ENCODE results near the gene PNRC2.

The PNRC2 gene, protein sequence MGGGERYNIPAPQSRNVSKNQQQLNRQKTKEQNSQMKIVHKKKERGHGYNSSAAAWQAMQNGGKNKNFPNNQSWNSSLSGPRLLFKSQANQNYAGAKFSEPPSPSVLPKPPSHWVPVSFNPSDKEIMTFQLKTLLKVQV

DNA sequence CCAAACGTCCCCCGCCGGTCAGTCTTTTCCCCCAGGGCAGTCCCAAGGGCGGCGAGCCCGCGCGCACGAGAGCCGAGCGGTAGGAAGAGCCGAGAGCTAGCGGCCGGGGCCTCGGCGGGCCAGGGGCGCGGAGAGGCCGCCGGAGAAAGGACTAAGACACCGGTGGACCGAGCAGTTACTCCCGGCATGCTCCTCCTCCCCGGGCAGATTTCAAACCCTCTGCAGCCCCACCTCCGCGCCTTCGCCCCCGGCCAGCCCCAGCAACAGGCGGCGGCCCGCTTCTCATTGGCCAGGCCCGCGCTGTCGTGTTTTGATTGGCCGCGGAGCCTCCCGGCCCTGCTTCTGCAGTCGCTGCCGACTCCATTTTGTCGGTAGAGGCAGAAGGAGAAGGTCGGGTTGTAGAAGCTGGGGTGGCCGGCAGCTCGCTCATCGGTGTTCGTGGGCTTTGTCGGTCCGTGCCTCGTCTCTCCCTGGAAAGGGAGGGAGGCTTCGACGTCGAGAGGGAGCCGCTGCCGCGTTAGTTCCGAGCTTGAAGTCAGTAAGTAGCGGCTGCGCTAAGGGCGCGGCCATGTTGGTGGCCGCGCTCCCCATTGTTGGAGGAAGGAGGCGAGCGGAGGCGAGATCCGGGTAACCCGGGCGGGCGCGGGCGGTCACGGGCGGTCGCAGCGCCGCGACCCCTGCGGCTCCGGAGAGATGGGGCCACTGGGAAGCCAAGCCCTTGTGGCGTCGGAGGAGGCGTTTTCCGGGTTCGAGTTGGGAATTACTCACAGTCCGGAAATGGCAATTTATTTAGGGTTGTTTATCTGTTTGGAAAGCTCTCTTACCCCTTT lies at the start of gene PNRC2:
Gene PNRC2, plus strand, starts transcription at position 368 of the 830 bp plus-strand sequence. CDS start 1,630 bp downstream, outside the sequence.
- DNase-seq, result peak; percentile 97

DNA sequence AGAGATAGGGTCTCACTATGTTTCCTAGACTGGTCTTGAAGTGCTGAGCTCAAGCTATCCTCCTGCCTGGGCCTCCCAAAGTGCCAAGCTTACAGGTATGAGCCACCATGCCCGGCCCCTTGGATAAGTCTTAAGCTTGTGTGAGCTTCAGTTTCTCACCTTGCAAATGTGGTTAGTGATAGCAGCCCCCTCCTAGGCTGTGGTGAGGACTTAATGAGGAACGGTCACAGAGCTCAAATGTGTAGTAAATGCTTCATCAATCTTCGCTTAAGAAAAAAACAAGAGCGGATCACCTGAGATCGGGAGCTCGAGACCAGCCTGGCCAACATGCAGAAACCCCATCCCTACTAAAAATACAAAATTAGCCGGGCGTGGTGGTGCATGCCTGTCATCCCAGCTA lies 49.5 kb upstream of the PNRC2 start:
- no peak for DNase-seq

DNA sequence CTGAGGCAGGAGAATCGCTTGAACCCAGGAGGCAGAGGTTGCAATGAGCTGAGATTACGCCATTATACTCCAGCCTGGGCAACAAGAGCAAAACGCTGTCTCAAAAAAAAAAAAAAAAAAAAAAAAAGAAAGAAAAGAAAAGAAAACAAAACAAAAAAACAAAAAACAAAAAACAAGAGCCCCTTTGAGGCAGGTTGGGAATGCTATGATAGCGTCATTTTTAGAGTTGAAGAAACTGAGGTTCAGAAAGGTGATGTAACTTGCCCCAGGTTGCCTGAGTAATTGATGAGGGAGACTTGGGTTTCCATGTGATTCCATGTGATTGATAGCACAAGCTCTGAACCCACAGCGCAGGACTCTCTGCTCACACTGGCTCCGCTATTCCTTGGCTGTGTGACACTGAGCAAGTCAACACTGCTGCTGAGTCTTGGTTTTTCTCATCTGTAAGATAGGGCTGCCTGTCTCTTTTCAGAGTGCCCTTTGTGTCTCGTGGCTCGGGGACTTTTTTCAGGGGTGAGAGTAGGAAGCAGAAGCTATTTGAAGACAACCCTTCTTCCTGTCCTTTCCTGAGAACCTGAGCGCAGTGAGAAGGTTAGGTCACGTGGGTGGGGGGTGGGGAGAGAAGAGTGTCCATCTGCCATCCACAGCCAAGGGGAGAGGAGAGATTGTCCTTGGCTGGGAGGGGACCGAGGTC lies 48.9 kb upstream of the PNRC2 start:
- no peak for DNase-seq

- DNase-seq, result no peak
These were observed 47.7 kb upstream of the PNRC2 start for GRCh38 chr1:23911921-23912320.

GRCh38 chr1:23913212-23913880 lies 46.3 kb upstream of the PNRC2 start, which contains the start of gene CNR2:
CNR2 (minus strand) TSS chr1:23913362; CDS start chr1:23875617, 37,745 bp downstream.
- no peak for DNase-seq

DNA sequence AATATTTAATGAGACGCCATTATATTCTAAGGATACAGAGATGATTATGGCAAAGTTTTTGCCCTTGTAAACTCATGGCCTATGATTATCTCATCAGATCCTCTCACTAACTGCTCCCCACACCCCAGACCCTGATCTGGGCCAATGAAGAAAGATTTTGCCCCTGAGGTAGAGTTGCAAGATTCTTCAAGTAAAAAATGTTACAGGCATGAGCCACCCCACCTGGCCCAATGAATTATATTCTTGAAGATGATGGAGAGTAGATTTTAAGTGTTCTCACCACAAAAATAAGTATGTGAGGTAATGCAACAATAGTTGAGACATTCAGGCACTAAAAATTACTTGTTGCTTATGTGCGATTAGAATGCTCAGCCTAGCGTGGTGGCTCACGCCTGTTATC lies 44.7 kb upstream of the PNRC2 start:
- no peak for DNase-seq

GRCh38 chr1:23915466-23915865 lies 44.2 kb upstream of the PNRC2 start:
- DNase-seq, result no peak

DNA sequence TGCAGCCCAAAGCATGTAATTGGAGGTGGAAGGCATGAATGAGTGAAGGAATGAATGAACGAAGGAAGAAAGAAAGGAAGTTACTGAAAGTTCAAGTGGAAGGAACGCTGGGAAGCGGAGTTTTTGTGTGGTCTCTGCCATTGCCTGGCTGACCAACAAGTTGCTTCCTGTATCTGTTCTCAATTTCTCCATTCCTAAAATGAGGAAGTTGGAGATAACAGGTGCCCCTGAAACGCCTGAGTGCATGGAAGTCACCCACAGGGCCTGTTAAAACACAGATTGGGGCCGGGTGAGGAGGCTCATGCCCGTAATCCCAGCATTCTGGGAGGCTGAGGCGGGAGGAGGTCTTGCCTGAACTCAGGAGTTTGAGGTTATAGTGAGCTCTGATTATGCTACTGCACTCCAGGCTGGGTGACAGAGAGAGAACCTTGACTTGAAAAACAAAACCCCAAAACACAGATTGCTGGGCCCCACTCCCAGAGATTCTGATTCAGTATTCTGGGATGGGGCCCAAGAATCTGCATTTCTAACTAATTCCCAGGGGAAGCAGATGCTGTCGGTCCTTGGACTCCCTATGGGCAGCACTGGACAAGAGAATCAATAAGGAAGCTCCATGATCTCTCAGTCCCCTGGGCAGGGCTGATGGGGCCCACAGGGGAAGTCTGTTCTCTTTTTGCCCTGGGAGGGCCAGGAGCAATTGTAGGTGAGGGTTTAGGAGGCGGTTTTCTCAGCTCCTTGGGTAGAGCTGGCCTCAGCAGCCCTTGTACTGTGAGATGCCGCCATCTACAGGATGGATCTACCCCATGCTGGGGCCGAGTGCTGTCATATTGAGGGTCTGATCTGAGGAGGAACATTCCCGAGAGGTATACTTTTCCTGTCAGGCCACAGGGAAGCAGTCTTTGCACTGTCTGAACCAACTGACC lies 43.2 kb upstream of the PNRC2 start:
- peak; percentile 5 for DNase-seq

GRCh38 chr1:23922321-23922943 lies 37.2 kb upstream of the PNRC2 start:
- no peak for DNase-seq

GRCh38 chr1:23923592-23924499 lies 35.8 kb upstream of the PNRC2 start:
- DNase-seq, result no peak

DNA sequence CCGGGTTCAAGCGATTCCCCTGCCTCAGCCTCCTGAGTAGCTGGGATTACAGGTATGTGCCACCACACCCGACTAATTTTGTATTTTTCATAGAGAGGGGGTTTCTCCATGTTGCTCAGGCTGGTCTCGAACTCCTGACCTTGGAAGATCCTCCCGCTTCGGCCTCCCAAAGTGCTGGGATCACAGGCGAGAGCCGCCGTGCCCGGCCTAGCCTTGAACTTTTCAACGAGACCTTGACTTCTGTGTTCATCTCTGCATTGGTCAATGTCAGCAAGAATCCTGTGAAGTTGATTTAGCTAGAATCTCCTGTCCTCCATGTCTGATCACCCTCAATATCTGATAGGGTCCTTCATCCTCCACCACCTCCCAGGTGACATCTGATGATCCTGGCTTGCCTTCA lies 35.0 kb upstream of the PNRC2 start:
- no peak for DNase-seq

- DNase-seq, result no peak
These were observed 34.3 kb upstream of the PNRC2 start for GRCh38 chr1:23925279-23925678.

GRCh38 chr1:23927097-23927496 lies 32.5 kb upstream of the PNRC2 start:
- DNase-seq, result no peak

DNA sequence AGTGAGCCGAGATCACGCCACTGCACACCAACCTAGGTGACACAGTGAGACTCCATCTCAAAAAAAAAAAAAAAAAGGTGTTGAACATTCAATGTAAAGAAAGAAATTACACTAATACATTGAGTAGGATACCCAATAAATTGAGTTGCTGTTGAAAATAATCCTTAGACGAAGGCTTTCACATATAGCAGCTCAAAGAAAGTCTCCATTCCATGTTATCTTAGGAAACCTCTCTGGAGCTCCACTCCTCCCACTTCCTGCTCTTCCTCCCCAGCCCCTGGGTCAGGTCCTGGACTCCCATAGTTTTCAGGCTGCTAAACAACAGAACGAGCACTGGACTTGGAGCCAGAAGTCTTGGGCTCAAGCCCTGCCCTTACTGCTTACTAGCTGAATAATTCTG lies 30.8 kb upstream of the PNRC2 start:
- DNase-seq, result no peak

DNA sequence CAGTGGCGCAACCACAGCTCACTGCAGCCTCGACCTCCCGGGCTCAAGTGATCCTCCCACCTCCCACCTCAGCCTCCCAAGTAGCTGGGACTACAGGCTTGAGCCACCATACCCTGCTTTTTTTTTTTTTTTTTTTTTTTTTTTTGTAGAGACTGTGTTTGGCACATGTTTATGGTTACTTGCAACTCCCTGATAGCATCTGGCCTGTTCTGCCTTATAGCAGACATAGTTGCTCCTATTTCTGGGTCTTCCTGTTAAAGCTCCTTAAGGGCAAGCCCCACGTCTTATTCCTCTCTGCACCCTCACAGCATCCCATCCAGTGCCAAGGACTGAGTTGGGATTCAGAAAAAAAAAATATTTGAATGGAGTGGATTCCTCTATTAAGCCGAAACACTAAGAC lies 29.4 kb upstream of the PNRC2 start:
- DNase-seq, result no peak

DNA sequence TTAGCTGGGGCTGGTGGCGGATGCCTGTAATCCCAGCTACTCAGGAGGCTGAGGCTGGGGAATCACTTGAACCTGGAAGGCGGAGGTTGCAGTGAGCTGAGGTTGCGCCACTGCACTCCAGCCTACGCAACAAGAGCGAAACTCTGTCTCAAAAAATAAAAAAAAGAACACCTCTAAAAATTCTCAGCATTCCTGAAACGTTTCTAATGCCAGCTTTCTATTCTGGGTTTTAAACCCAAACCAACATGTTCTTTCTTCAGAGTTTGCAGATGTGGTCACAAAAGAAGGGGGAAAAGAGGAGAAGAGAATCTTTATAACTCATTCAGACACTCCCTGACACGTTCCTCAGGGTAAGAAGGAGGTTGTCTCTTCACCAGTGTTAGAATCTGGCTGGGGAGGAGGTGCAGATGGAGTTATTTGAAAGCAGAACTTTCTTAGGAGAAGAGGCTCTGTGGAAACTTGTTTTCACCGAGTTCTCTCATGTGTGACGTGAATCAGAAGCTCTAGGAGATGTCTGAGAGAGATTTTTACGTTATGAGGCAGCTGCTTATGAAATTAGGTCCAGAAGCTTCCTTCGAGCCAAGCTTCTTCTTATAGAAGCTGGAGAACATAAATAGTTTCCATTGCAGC lies 28.7 kb upstream of the PNRC2 start:
- no peak for DNase-seq

GRCh38 chr1:23931491-23931880 lies 28.1 kb upstream of the PNRC2 start:
- DNase-seq, result no peak

- DNase-seq, result no peak
These were observed 23.0 kb upstream of the PNRC2 start for GRCh38 chr1:23936481-23937176.

DNA sequence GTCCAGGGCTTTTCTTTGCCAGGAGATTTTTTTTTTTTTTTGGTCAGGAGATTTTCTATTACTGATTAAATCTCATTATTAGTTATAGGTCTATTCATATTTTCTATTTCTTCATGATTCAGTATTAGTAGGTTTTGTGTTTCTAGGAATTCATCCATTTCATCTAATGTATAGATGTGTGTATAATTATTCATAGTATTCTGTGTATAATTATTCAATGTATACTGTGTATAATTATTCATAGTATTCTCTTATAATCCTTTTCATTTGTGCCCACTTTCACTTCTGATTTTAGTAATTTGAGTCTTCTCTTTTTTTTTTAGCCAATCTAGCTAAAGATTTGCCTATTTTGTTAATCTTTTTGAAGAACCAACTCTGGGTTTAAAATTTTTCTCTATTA lies 12.3 kb upstream of the PNRC2 start:
- no peak for DNase-seq

DNA sequence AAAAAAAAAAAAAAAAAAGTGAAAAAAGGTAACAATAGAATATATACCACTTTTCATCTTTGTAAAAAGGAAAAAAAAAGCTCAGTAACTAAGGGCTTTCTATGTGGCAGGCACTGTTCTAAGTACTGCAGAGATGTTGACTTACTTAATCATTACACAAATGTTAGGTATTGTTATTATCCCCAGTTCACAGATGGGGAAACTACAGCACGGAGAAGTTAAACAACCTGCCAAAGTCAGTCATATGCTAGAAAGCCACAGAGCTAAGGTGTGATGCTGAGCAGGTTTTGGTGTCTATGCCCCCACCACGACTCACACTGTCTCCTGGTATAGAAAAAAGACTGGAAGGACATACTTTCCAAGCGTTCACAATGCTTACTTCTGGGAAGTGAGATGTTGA lies 6.6 kb upstream of the PNRC2 start:
- no peak for DNase-seq
